ENCODE results near the gene MYRIP.

- TF ChIP-seq CTCF (IDR thresholded peaks at IDR 0.05) (no peak), POLR2A (IDR thresholded peaks at IDR 0.05) (no peak)
Measured at GRCh38 chr3:39808467-39809180, 785 bp upstream of the MYRIP start.
